ENCODE measurements around the gene PTPRK. TPM values are rescaled to one million over a fixed set of nuclear protein-coding genes. Genes with fewer than 3 reads are reported as not detected.
"Not testable (repeated sequence)": the region's sequence is repeated elsewhere in the genome, so short reads cannot be mapped to it uniquely, and the experiment has no call there.

The PTPRK gene
- total RNA-seq, 1 experiment from 2014 or later: 89.3 TPM

DNA sequence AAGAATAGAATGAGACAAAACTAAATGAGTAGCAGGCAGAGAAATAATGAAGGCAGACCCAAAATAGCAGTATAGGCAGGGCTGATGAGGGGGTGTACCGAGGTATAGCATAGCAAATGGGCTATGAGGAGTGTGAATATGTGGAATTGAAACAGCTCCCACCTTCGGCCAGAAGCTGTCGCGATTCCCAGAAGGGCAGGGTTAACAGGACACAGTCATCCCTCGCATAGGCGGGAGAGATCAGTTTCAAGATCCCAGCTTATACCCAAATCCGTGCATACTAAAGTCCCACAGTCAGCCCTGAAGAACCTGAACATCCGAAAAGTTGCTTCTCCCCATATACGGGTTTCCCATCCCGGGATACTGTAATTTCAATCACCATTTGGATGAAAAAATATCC, 82.7 kb downstream of the PTPRK start:
- no peak for DNase-seq
- Histone ChIP-seq H3K79me2 (ENCODE audit: low read depth) (peaks cover 41% of the 10 kb centered on the region), H3K27ac (no peak overlapping the region), H3K9me3 (ENCODE audit: insufficient read depth, low read depth) (no peaks in the 10 kb centered on the region), H3K36me3 (ENCODE audit: low read depth) (no peaks in the 10 kb centered on the region), H3K27me3 (ENCODE audit: insufficient read depth, low read depth) (no peaks in the 10 kb centered on the region), H2AFZ (no peak overlapping the region), H3K4me2 (no peak overlapping the region), H4K20me1 (ENCODE audit: insufficient read depth) (no peaks in the 10 kb centered on the region), H3F3A (ENCODE audit: insufficient read depth, low read depth) (no peaks in the 10 kb centered on the region), H3K4me3 (no peak overlapping the region), H3K9me2 (ENCODE audit: insufficient read depth) (peaks cover 3% of the 10 kb centered on the region; the same call in 1 of the 2 replicates), H3K4me1 (replicated peaks; ENCODE audit: insufficient read depth) (peaks cover 2% of the 10 kb centered on the region; the same call in 1 of the 2 replicates)
- TF ChIP-seq EZH2 (IDR thresholded peaks at IDR 0.05; ENCODE audit: low read depth): no peak
- TF ChIP-seq CTCF (conservative IDR thresholded peaks at IDR 0.05): no peak
- intact Hi-C loops (cut with micrococcal nuclease; ENCODE audit: unreplicated experiment): no loop called here
- POLR2A ChIA-PET (ENCODE audit: unreplicated experiment): no interaction called here
- CTCF ChIA-PET: no interaction called here
- BruUV-seq (replicated peaks): no TSS peak

- BruUV-seq (replicated peaks); H3K9me3 ChIP-seq (ENCODE audit: insufficient read depth, low read depth); H4K20me1 ChIP-seq (ENCODE audit: insufficient read depth); H3K4me2 ChIP-seq; H3K4me3 ChIP-seq; CTCF ChIA-PET; DNase-seq; H2AFZ ChIP-seq; intact Hi-C loops (cut with micrococcal nuclease; ENCODE audit: unreplicated experiment); H3K9me2 ChIP-seq (ENCODE audit: insufficient read depth); H3K36me3 ChIP-seq (ENCODE audit: low read depth); H3K27ac ChIP-seq; H3K4me1 ChIP-seq (replicated peaks; ENCODE audit: insufficient read depth); POLR2A ChIA-PET (ENCODE audit: unreplicated experiment); H3F3A ChIP-seq (ENCODE audit: insufficient read depth, low read depth); H3K27me3 ChIP-seq (ENCODE audit: insufficient read depth, low read depth): not testable (repeated sequence)
- peaks cover 36% of the 10 kb centered on the region for H3K79me2 ChIP-seq (ENCODE audit: low read depth)
These were observed 85.6 kb downstream of the PTPRK start for GRCh38 chr6:128434752-128435151.

DNA sequence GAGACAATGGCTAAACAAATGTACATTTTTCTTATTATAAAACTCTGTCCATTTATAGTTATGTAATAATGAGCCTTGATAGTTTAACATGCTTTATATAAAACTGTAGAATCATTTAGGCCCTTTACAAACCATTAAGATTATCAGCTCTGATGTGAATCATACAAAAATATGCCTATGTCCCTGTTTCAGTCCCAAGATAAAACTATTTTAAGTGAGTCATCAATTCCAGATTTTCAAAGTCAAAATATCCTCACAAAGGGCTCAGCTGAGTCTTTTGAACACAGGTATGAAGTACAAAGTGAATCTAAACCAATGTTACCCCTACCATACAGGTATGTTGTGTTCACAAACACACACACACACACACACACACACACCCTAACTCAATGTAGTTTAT, 88.0 kb downstream of the PTPRK start:
- BruUV-seq (replicated peaks): no TSS peak
- Histone ChIP-seq H3K9me2 (ENCODE audit: insufficient read depth) (no peaks in the 10 kb centered on the region), H3K27me3 (ENCODE audit: insufficient read depth, low read depth) (no peaks in the 10 kb centered on the region), H3K9me3 (ENCODE audit: insufficient read depth, low read depth) (no peaks in the 10 kb centered on the region), H3F3A (ENCODE audit: insufficient read depth, low read depth) (no peaks in the 10 kb centered on the region), H3K79me2 (ENCODE audit: low read depth) (peaks cover 37% of the 10 kb centered on the region), H3K27ac (no peak overlapping the region), H3K4me2 (no peak overlapping the region), H4K20me1 (ENCODE audit: insufficient read depth) (no peaks in the 10 kb centered on the region), H3K4me3 (no peak overlapping the region), H3K4me1 (replicated peaks; ENCODE audit: insufficient read depth) (peaks cover 9% of the 10 kb centered on the region; the same call in 1 of the 2 replicates), H3K36me3 (ENCODE audit: low read depth) (no peaks in the 10 kb centered on the region), H2AFZ (no peak overlapping the region)
- intact Hi-C loops (cut with micrococcal nuclease; ENCODE audit: unreplicated experiment): no loop called here
- peak in 1 of 2 experiments; percentile 46 for DNase-seq
- TF ChIP-seq EZH2 (IDR thresholded peaks at IDR 0.05; ENCODE audit: low read depth) (no peak), CTCF (conservative IDR thresholded peaks at IDR 0.05) (no peak)
- ChIA-PET CTCF (no interaction called here), POLR2A (ENCODE audit: unreplicated experiment) (no interaction called here)

DNA sequence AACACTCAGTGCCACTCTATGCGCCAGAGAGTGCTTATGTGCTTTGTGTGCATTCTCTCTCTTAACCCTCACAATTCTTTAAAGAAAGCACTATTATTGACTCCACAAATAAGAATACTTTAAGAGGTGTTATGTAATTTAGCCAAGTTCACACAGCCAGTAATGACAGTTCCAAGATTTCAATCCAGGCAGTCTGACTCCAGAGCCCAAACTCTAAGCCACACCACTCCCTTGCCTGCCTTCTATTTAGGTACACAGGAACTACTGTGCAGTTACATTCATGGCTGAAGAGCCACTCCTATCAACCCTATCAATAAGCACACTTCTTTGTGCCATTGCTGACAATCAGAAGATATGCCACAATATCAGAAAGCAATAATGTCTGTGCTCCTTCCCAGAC, 93.3 kb downstream of the PTPRK start:
- H3K36me3 ChIP-seq (ENCODE audit: low read depth): no peaks in the 10 kb centered on the region
- no TSS peak for BruUV-seq (replicated peaks)
- TF ChIP-seq EZH2 (IDR thresholded peaks at IDR 0.05; ENCODE audit: low read depth): no peak
- no peak for TF ChIP-seq CTCF (conservative IDR thresholded peaks at IDR 0.05)
- no peak overlapping the region for H3K4me3 ChIP-seq
- H3F3A ChIP-seq (ENCODE audit: insufficient read depth, low read depth): no peaks in the 10 kb centered on the region; the same call in 1 of the 2 replicates
- DNase-seq: no peak
- no peaks in the 10 kb centered on the region for H3K27me3 ChIP-seq (ENCODE audit: insufficient read depth, low read depth)
- no peaks in the 10 kb centered on the region for H4K20me1 ChIP-seq (ENCODE audit: insufficient read depth)
- no peaks in the 10 kb centered on the region for H3K9me2 ChIP-seq (ENCODE audit: insufficient read depth)
- no peak overlapping the region for H2AFZ ChIP-seq
- H3K79me2 ChIP-seq (ENCODE audit: low read depth): peaks cover 42% of the 10 kb centered on the region
- no peak overlapping the region for H3K27ac ChIP-seq
- H3K4me1 ChIP-seq (replicated peaks; ENCODE audit: insufficient read depth): peaks cover 2% of the 10 kb centered on the region; the same call in 1 of the 2 replicates
- intact Hi-C loops (cut with micrococcal nuclease; ENCODE audit: unreplicated experiment): no loop called here
- ChIA-PET POLR2A (ENCODE audit: unreplicated experiment) (no interaction called here), CTCF (no interaction called here)
- H3K4me2 ChIP-seq: no peak overlapping the region
- no peaks in the 10 kb centered on the region for H3K9me3 ChIP-seq (ENCODE audit: insufficient read depth, low read depth)
